ENCODE results near the gene CCM2L.

CCM2L gene

GRCh38 chr20:32078322-32078721, 68.1 kb downstream of the CCM2L start:
- no peak overlapping the region for H3K4me3 ChIP-seq (ENCODE audit: low read depth, low read length)
- no peak for TF ChIP-seq CTCF (IDR thresholded peaks at IDR 0.05; ENCODE audit: low read depth, low read length)

GRCh38 chr20:32078791-32079190, 68.6 kb downstream of the CCM2L start:
- no peak for TF ChIP-seq CTCF (IDR thresholded peaks at IDR 0.05; ENCODE audit: low read depth, low read length)
- no peak overlapping the region for H3K4me3 ChIP-seq (ENCODE audit: low read depth, low read length)

GRCh38 chr20:32079655-32080109, 69.4 kb downstream of the CCM2L start:
- TF ChIP-seq CTCF (IDR thresholded peaks at IDR 0.05; ENCODE audit: low read depth, low read length) = no peak
- no peak overlapping the region for H3K4me3 ChIP-seq (ENCODE audit: low read depth, low read length)

GRCh38 chr20:32080783-32081182, 70.5 kb downstream of the CCM2L start:
- H3K4me3 ChIP-seq (ENCODE audit: low read depth, low read length) = no peak overlapping the region
- TF ChIP-seq CTCF (IDR thresholded peaks at IDR 0.05; ENCODE audit: low read depth, low read length) = no peak

Measured in WI38 (cell line).